PC-3 (cell line): Measurements from ENCODE around the gene ZNF672. TPM values are rescaled to one million over a fixed set of nuclear protein-coding genes. Genes with fewer than 3 reads are reported as not detected.
"Not testable (repeated sequence)": the region's sequence is repeated elsewhere in the genome, so short reads cannot be mapped to it uniquely, and the experiment has no call there.

Source experiments
- ATAC-seq: fragments of 200-7000 bp; cut with Tn5 transposase; 2 replicates; pipeline ENCODE4 v1.9.1; 2020; ENCODE audit warnings: mild to moderate bottlenecking, moderate library complexity
- BruUV-seq: library from RNA; stranded (reverse); fragments of 400-500 nt; replicated peaks from 2 replicates; lab custom pipeline; 2021; lab: Mats Ljungman, UMichigan
- CTCF ChIA-PET: fragments of 300-600 bp; sonication (Branson Sonifier 250); formaldehyde crosslinking; loops from one replicate; lab custom pipeline; 2022; ENCODE audit warnings: antibody characterized with exemption; lab: Charles Lee
- POLR2A ChIA-PET: fragments of 300-600 bp; sonication (Branson Sonifier 250); formaldehyde crosslinking; loops from one replicate; lab custom pipeline; 2022; ENCODE audit warnings: antibody characterized with exemption; ENCODE audit not compliant: unreplicated experiment; lab: Charles Lee
- DNase-seq: peaks from one replicate; pipeline ENCODE4 v3.0.0-alpha.2; 2015
- H2AFZ ChIP-seq: fragments of 300-600 bp; sonication (generic); 2 replicates; pipeline ENCODE4 v1.6.0; 2016; ENCODE audit warnings: antibody characterized with exemption, low read length
- H3F3A ChIP-seq: fragments of 300-600 bp; sonication (generic); one replicate; pipeline ENCODE4 v1.6.0; 2017; ENCODE audit warnings: antibody characterized with exemption, low read length, control low read depth, mild to moderate bottlenecking; ENCODE audit not compliant: unreplicated experiment
- H3K27ac ChIP-seq: fragments of 300-600 bp; sonication (generic); 2 replicates; pipeline ENCODE4 v1.5.1; 2016; ENCODE audit warnings: mild to moderate bottlenecking, low read length
- H3K27me3 ChIP-seq: fragments of 300-600 bp; sonication (generic); 2 replicates; pipeline ENCODE4 v1.6.1; 2016; ENCODE audit warnings: low read length, mixed read lengths
- H3K36me3 ChIP-seq: fragments of 300-600 bp; sonication (generic); 2 replicates; pipeline ENCODE4 v1.6.1; 2016; ENCODE audit warnings: low read depth, mixed run types, low read length, mixed read lengths
- H3K4me1 ChIP-seq: fragments of 300-600 bp; sonication (generic); 2 replicates; pipeline ENCODE4 v1.5.1; 2016; ENCODE audit warnings: low read length; ENCODE audit not compliant: insufficient read depth
- H3K4me2 ChIP-seq: fragments of 300-600 bp; sonication (generic); 2 replicates; pipeline ENCODE4 v1.6.0; 2016; ENCODE audit warnings: low read length
- H3K4me3 ChIP-seq: fragments of 300-600 bp; sonication (generic); 2 replicates; pipeline ENCODE4 v1.5.1; 2016; ENCODE audit warnings: mild to moderate bottlenecking, low read length, mixed read lengths
- H3K79me2 ChIP-seq: fragments of 300-600 bp; sonication (generic); 2 replicates; pipeline ENCODE4 v1.6.1; 2017; ENCODE audit warnings: low read length, mixed read lengths
- H3K9ac ChIP-seq: fragments of 300-600 bp; sonication (generic); 2 replicates; pipeline ENCODE4 v1.6.0; 2016; ENCODE audit warnings: mild to moderate bottlenecking, low read length
- H3K9me2 ChIP-seq: fragments of 300-600 bp; sonication (generic); replicated peaks from 2 replicates; pipeline ENCODE4 v1.6.1; 2016; ENCODE audit warnings: mixed run types, low read length, mixed read lengths
- H3K9me3 ChIP-seq: fragments of 300-600 bp; sonication (generic); 2 replicates; pipeline ENCODE4 v1.6.1; 2016; ENCODE audit warnings: low read length, mixed read lengths
- H4K20me1 ChIP-seq: fragments of 300-600 bp; sonication (generic); 2 replicates; pipeline ENCODE4 v1.6.1; 2016; ENCODE audit warnings: low read length, mixed read lengths
- CTCF ChIP-seq: fragments of 300-600 bp; sonication (generic); conservative IDR thresholded peaks from 2 replicates; pipeline ENCODE4 v1.5.1; 2017; ENCODE audit warnings: antibody characterized with exemption, low read depth, mild to moderate bottlenecking, low read length
- EZH2 ChIP-seq: fragments of 300-600 bp; sonication (generic); IDR thresholded peaks from one replicate; pipeline ENCODE4 v1.6.1; 2017; ENCODE audit warnings: antibody characterized with exemption, mild to moderate bottlenecking, low read length; ENCODE audit not compliant: unreplicated experiment
- EZH2phosphoT487 ChIP-seq: fragments of 300-600 bp; sonication (generic); IDR thresholded peaks from 2 replicates; pipeline ENCODE4 v1.6.1; 2018; ENCODE audit warnings: mild to moderate bottlenecking, antibody characterized with exemption, low read length, borderline replicate concordance
- intact Hi-C: fragments of 100-400 bp; cut with micrococcal nuclease; formaldehyde crosslinking; loops from 2 replicates; pipeline ENCODE4 v1.9.0; 2023
- total RNA-seq: library from RNA; depleted of rRNA; stranded (reverse); fragments of >200 nt; gene quantifications from 2 replicates; pipeline ENCODE4 v1.2.3, GENCODE V29; 2014

Gene ZNF672
- total RNA-seq, 1 experiment from 2014 or later, result 83.9 TPM

GRCh38 chr1:248800459-248800858, 37.6 kb upstream of the ZNF672 start:
- intact Hi-C loops, result no loop called here
- Histone ChIP-seq H3K4me2 (no peak overlapping the region), H3F3A (no peaks in the 10 kb centered on the region), H2AFZ (no peak overlapping the region), H3K4me1 (no peaks in the 10 kb centered on the region), H4K20me1 (no peaks in the 10 kb centered on the region), H3K4me3 (no peak overlapping the region), H3K9ac (no peak overlapping the region), H3K9me3 (no peaks in the 10 kb centered on the region), H3K79me2 (no peaks in the 10 kb centered on the region), H3K9me2 (no peaks in the 10 kb centered on the region), H3K36me3 (no peaks in the 10 kb centered on the region), H3K27ac (no peak overlapping the region), H3K27me3 (no peaks in the 10 kb centered on the region)
- ATAC-seq (no peak), DNase-seq (no peak)
- ChIA-PET POLR2A (no interaction called here), CTCF (no interaction called here)
- TF ChIP-seq EZH2phosphoT487, result no peak
- no peak for TF ChIP-seq EZH2
- TF ChIP-seq CTCF, result no peak
- no TSS peak for BruUV-seq

GRCh38 chr1:248802454-248802853, 35.6 kb upstream of the ZNF672 start:
- Histone ChIP-seq H3K4me1 (no peaks in the 10 kb centered on the region), H3K27ac (no peak overlapping the region), H3F3A (no peaks in the 10 kb centered on the region), H3K9me3 (no peaks in the 10 kb centered on the region), H3K79me2 (no peaks in the 10 kb centered on the region), H2AFZ (no peak overlapping the region), H4K20me1 (no peaks in the 10 kb centered on the region), H3K36me3 (no peaks in the 10 kb centered on the region), H3K9me2 (no peaks in the 10 kb centered on the region), H3K4me2 (no peak overlapping the region), H3K4me3 (no peak overlapping the region), H3K9ac (no peak overlapping the region), H3K27me3 (no peaks in the 10 kb centered on the region)
- DNase-seq (no peak), ATAC-seq (no peak)
- TF ChIP-seq EZH2phosphoT487 (no peak), CTCF (no peak), EZH2 (no peak)
- POLR2A ChIA-PET, result no interaction called here
- CTCF ChIA-PET, result no interaction called here
- intact Hi-C loops, result no loop called here
- no TSS peak for BruUV-seq

- H3F3A ChIP-seq, H4K20me1 ChIP-seq, H3K4me1 ChIP-seq, POLR2A ChIA-PET, H3K4me3 ChIP-seq, DNase-seq, H3K9me3 ChIP-seq, BruUV-seq, H3K27ac ChIP-seq, H3K27me3 ChIP-seq, H3K36me3 ChIP-seq, H3K79me2 ChIP-seq, intact Hi-C loops, H3K9ac ChIP-seq, H3K4me2 ChIP-seq, ATAC-seq, H3K9me2 ChIP-seq, H2AFZ ChIP-seq, CTCF ChIA-PET: not testable (repeated sequence)
Measured at GRCh38 chr1:248803501-248803900, 34.5 kb upstream of the ZNF672 start.
